ENCODE measurements around the gene EEFSEC. TPM values are rescaled to one million over a fixed set of nuclear protein-coding genes. Genes with fewer than 3 reads are reported as not detected.

EEFSEC gene
- total and polyA plus RNA-seq, 5 donors from 2014 or later: 16.9 to 21.9 (median 18.5) TPM

GRCh38 chr3:128273841-128274573, 120.7 kb downstream of the EEFSEC start:
- Mint-ChIP-seq H3K36me3 (peaks cover 18% of the 10 kb centered on the region), H3K27me3 (no peaks in the 10 kb centered on the region), H3K4me3 (no peak overlapping the region), H3K27ac (no peak overlapping the region), H3K9me3 (no peaks in the 10 kb centered on the region), H3K4me1 (peaks cover 0 to 7% (median 3%) of the 10 kb centered on the region in 4 donors)
- Histone ChIP-seq H3K9me3 (ENCODE audit: control insufficient read depth in 2 of 2, low read length in 2 of 2) (no peaks in the 10 kb centered on the region), H3K4me3 (ENCODE audit: low read depth, low read length) (no peak overlapping the region), H3K36me3 (ENCODE audit: control insufficient read depth, insufficient read depth, low read length) (no peaks in the 10 kb centered on the region), H3K27ac (ENCODE audit: insufficient read depth, low read length, poor library complexity, severe bottlenecking) (no peak overlapping the region), H3K4me1 (ENCODE audit: control insufficient read depth, insufficient read depth, low read length, poor library complexity, severe bottlenecking) (no peaks in the 10 kb centered on the region), H3K27me3 (ENCODE audit: control insufficient read depth, insufficient read depth, low read length) (no peaks in the 10 kb centered on the region)
- no peak for ATAC-seq (ENCODE audit: low read depth in 2 of 2)
- DNase-seq: no peak

DNA sequence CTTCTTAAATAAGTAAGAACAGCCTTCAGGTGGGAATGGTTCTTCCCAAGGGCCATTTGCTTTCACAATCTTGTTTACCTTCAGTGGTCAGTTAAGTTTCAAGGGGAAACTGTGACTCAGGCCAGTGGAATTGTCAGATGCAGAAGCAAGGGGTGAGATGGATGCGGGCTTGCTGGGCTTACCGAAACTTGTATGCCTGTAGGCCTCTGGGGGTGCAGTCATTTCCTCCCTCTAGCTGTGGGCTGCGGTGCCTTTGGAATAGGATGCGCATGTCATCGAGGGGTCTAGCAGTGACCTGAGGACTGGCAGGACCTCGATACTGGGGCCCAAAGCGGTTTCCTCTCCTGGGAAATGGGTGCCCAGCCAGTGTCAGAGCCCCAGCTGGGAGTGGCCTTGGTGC, 121.6 kb downstream of the EEFSEC start:
- Histone ChIP-seq H3K4me1 (ENCODE audit: control insufficient read depth, insufficient read depth, low read length, poor library complexity, severe bottlenecking) (no peaks in the 10 kb centered on the region), H3K27ac (ENCODE audit: insufficient read depth, low read length, poor library complexity, severe bottlenecking) (no peak overlapping the region), H3K27me3 (ENCODE audit: control insufficient read depth, insufficient read depth, low read length) (no peaks in the 10 kb centered on the region), H3K36me3 (ENCODE audit: control insufficient read depth, insufficient read depth, low read length) (no peaks in the 10 kb centered on the region), H3K9me3 (ENCODE audit: control insufficient read depth in 2 of 2, low read length in 2 of 2) (no peaks in the 10 kb centered on the region), H3K4me3 (ENCODE audit: low read depth, low read length) (no peak overlapping the region)
- no peak overlapping the region for H3K4me3 Mint-ChIP-seq
- H3K9me3 Mint-ChIP-seq: no peaks in the 10 kb centered on the region
- DNase-seq (no peak), ATAC-seq (ENCODE audit: low read depth in 2 of 2) (no peak)
- H3K27ac Mint-ChIP-seq: peak overlapping the region in 1 of 3 donors; percentile 41
- peaks cover 15% of the 10 kb centered on the region for H3K36me3 Mint-ChIP-seq
- H3K4me1 Mint-ChIP-seq: peaks cover 0 to 7% (median 3%) of the 10 kb centered on the region in 4 donors
- H3K27me3 Mint-ChIP-seq: no peaks in the 10 kb centered on the region

GRCh38 chr3:128275316-128276145, 122.2 kb downstream of the EEFSEC start:
- Mint-ChIP-seq H3K4me1 (peaks cover 0 to 7% (median 3%) of the 10 kb centered on the region in 4 donors), H3K27ac (peak overlapping the region in 2 of 3 donors; percentile 41 to 44), H3K27me3 (no peaks in the 10 kb centered on the region), H3K4me3 (no peak overlapping the region), H3K9me3 (no peaks in the 10 kb centered on the region), H3K36me3 (peaks cover 12% of the 10 kb centered on the region)
- no peaks in the 10 kb centered on the region for H3K9me3 ChIP-seq (ENCODE audit: control insufficient read depth in 2 of 2, low read length in 2 of 2)
- no peaks in the 10 kb centered on the region for H3K36me3 ChIP-seq (ENCODE audit: control insufficient read depth, insufficient read depth, low read length)
- no peaks in the 10 kb centered on the region for H3K4me1 ChIP-seq (ENCODE audit: control insufficient read depth, insufficient read depth, low read length, poor library complexity, severe bottlenecking)
- H3K27ac ChIP-seq (ENCODE audit: insufficient read depth, low read length, poor library complexity, severe bottlenecking): no peak overlapping the region
- H3K27me3 ChIP-seq (ENCODE audit: control insufficient read depth, insufficient read depth, low read length): no peaks in the 10 kb centered on the region
- H3K4me3 ChIP-seq (ENCODE audit: low read depth, low read length): no peak overlapping the region
- DNase-seq (no peak), ATAC-seq (ENCODE audit: low read depth in 2 of 2) (no peak)

DNA sequence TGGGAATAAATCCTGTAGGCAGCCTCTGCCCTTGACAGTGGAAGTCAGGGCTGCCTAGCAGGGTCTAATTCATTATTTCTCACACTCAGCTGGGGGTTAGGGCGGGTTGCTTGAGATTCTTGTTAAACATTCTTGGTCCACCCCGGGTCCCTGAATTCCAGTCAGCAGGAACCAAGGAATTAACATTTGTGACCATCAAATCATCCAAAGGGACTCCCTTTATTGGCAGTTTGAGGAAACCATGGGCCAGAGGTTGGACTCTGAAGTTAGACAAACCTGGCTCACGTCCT, 122.8 kb downstream of the EEFSEC start:
- H3K4me1 ChIP-seq (ENCODE audit: control insufficient read depth, insufficient read depth, low read length, poor library complexity, severe bottlenecking): no peaks in the 10 kb centered on the region
- H3K4me3 Mint-ChIP-seq: no peak overlapping the region
- peaks cover 0 to 10% (median 3%) of the 10 kb centered on the region in 4 donors for H3K4me1 Mint-ChIP-seq
- peaks cover 0 to 2% (median 0%) of the 10 kb centered on the region in 7 donors for H3K9me3 Mint-ChIP-seq
- no peaks in the 10 kb centered on the region for H3K27me3 Mint-ChIP-seq
- no peaks in the 10 kb centered on the region for H3K27me3 ChIP-seq (ENCODE audit: control insufficient read depth, insufficient read depth, low read length)
- peaks cover 12% of the 10 kb centered on the region for H3K36me3 Mint-ChIP-seq
- H3K27ac ChIP-seq (ENCODE audit: insufficient read depth, low read length, poor library complexity, severe bottlenecking): no peak overlapping the region
- H3K4me3 ChIP-seq (ENCODE audit: low read depth, low read length): no peak overlapping the region
- no peak overlapping the region for H3K27ac Mint-ChIP-seq
- H3K9me3 ChIP-seq (ENCODE audit: control insufficient read depth in 2 of 2, low read length in 2 of 2): no peaks in the 10 kb centered on the region
- DNase-seq: no peak
- no peak for ATAC-seq (ENCODE audit: low read depth in 2 of 2)
- no peaks in the 10 kb centered on the region for H3K36me3 ChIP-seq (ENCODE audit: control insufficient read depth, insufficient read depth, low read length)

GRCh38 chr3:128276577-128277183, 123.4 kb downstream of the EEFSEC start:
- Mint-ChIP-seq H3K4me3 (no peak overlapping the region), H3K9me3 (peaks cover 0 to 2% (median 0%) of the 10 kb centered on the region in 7 donors), H3K27me3 (no peaks in the 10 kb centered on the region), H3K27ac (peak overlapping the region; percentile 42 to 84 (median 81)), H3K4me1 (peaks cover 0 to 12% (median 3%) of the 10 kb centered on the region in 4 donors), H3K36me3 (peaks cover 11% of the 10 kb centered on the region)
- Histone ChIP-seq H3K4me1 (ENCODE audit: control insufficient read depth, insufficient read depth, low read length, poor library complexity, severe bottlenecking) (no peaks in the 10 kb centered on the region), H3K4me3 (ENCODE audit: low read depth, low read length) (no peak overlapping the region), H3K27me3 (ENCODE audit: control insufficient read depth, insufficient read depth, low read length) (no peaks in the 10 kb centered on the region), H3K36me3 (ENCODE audit: control insufficient read depth, insufficient read depth, low read length) (no peaks in the 10 kb centered on the region), H3K9me3 (ENCODE audit: control insufficient read depth in 2 of 2, low read length in 2 of 2) (no peaks in the 10 kb centered on the region), H3K27ac (ENCODE audit: insufficient read depth, low read length, poor library complexity, severe bottlenecking) (no peak overlapping the region)
- ATAC-seq (ENCODE audit: low read depth in 2 of 2) (no peak), DNase-seq (no peak)

- peaks cover 2% of the 10 kb centered on the region for H3K36me3 ChIP-seq (ENCODE audit: control insufficient read depth, insufficient read depth, low read length)
- no peak for ATAC-seq (ENCODE audit: low read depth in 2 of 2)
- Mint-ChIP-seq H3K9me3 (peaks cover 0 to 2% (median 0%) of the 10 kb centered on the region in 7 donors), H3K4me1 (peaks cover 0 to 11% (median 2%) of the 10 kb centered on the region in 4 donors), H3K4me3 (no peak overlapping the region), H3K36me3 (peaks cover 5% of the 10 kb centered on the region), H3K27me3 (no peaks in the 10 kb centered on the region), H3K27ac (peak overlapping the region in 2 of 3 donors; percentile 1 to 88)
- H3K27me3 ChIP-seq (ENCODE audit: control insufficient read depth, insufficient read depth, low read length): no peaks in the 10 kb centered on the region
- no peak overlapping the region for H3K4me3 ChIP-seq (ENCODE audit: low read depth, low read length)
- DNase-seq: no peak
- H3K9me3 ChIP-seq (ENCODE audit: control insufficient read depth in 2 of 2, low read length in 2 of 2): no peaks in the 10 kb centered on the region
- H3K27ac ChIP-seq (ENCODE audit: insufficient read depth, low read length, poor library complexity, severe bottlenecking): no peak overlapping the region
- no peaks in the 10 kb centered on the region for H3K4me1 ChIP-seq (ENCODE audit: control insufficient read depth, insufficient read depth, low read length, poor library complexity, severe bottlenecking)
These were observed 124.2 kb downstream of the EEFSEC start for GRCh38 chr3:128277378-128278069.

GRCh38 chr3:128278130-128278529, 124.8 kb downstream of the EEFSEC start:
- no peaks in the 10 kb centered on the region for H3K9me3 ChIP-seq (ENCODE audit: control insufficient read depth in 2 of 2, low read length in 2 of 2)
- peaks cover 0 to 11% (median 2%) of the 10 kb centered on the region in 4 donors for H3K4me1 Mint-ChIP-seq
- H3K27me3 Mint-ChIP-seq: no peaks in the 10 kb centered on the region
- no peak overlapping the region for H3K4me3 ChIP-seq (ENCODE audit: low read depth, low read length)
- DNase-seq (no peak), ATAC-seq (ENCODE audit: low read depth in 2 of 2) (no peak)
- H3K4me1 ChIP-seq (ENCODE audit: control insufficient read depth, insufficient read depth, low read length, poor library complexity, severe bottlenecking): no peaks in the 10 kb centered on the region
- H3K9me3 Mint-ChIP-seq: peaks cover 0 to 2% (median 0%) of the 10 kb centered on the region in 7 donors
- H3K36me3 ChIP-seq (ENCODE audit: control insufficient read depth, insufficient read depth, low read length): peaks cover 5% of the 10 kb centered on the region
- H3K27ac ChIP-seq (ENCODE audit: insufficient read depth, low read length, poor library complexity, severe bottlenecking): no peak overlapping the region
- peaks cover 3% of the 10 kb centered on the region for H3K36me3 Mint-ChIP-seq
- H3K27me3 ChIP-seq (ENCODE audit: control insufficient read depth, insufficient read depth, low read length): no peaks in the 10 kb centered on the region
- no peak overlapping the region for H3K4me3 Mint-ChIP-seq
- peak overlapping the region; percentile 0 to 88 (median 1) for H3K27ac Mint-ChIP-seq
